GM06990 (cell line): ENCODE data around the gene BHLHA9.
"Not testable (repeated sequence)": the region's sequence is repeated elsewhere in the genome, so short reads cannot be mapped to it uniquely, and the experiment has no call there.

Source experiments
- DNase-seq: peaks from one replicate; pipeline ENCODE4 v3.0.0-alpha.2; 2011; ENCODE audit not compliant: insufficient read length; ENCODE audit errors: extremely low read depth
- H3K27me3 ChIP-seq: replicated peaks from 2 replicates; pipeline ENCODE4 v1.6.0; 2011; ENCODE audit warnings: low read length; ENCODE audit not compliant: control insufficient read depth, insufficient read depth
- H3K36me3 ChIP-seq: 2 replicates; pipeline ENCODE4 v1.5.1; 2011; ENCODE audit warnings: low read length; ENCODE audit not compliant: control insufficient read depth, insufficient read depth
- H3K4me3 ChIP-seq: replicated peaks from 2 replicates; pipeline ENCODE4 v1.5.1; 2011; ENCODE audit warnings: low read depth, mild to moderate bottlenecking, control low read depth, low read length
- CTCF ChIP-seq: IDR thresholded peaks from 2 replicates; pipeline ENCODE4 v1.5.1; 2011; ENCODE audit warnings: low read length, control low read depth, mild to moderate bottlenecking, inconsistent platforms; ENCODE audit not compliant: insufficient read depth, poor library complexity, severe bottlenecking

Gene BHLHA9

DNA sequence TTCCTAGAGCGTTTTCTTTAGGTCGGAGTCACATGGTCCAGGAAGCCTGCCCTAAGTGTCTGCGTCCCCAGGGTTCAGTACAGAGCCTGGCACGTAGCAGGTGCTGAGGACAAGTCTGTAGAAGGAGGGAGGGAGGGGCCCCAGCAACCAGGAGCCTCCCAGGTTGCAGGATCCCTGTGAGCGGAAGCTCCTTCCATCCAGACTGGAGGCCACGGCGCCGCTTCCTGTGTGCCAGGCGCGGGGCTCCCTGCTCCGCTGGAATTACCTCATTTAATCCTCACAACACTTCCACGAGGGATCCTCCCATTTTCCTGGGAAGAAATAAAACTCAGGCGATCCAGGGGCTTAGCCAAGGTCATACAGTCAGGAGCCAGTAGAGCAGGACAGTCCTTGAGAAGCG, 31.3 kb downstream of the BHLHA9 start:
- H3K4me3 ChIP-seq, result no peak overlapping the region
- no peak for TF ChIP-seq CTCF
- no peaks in the 10 kb centered on the region for H3K36me3 ChIP-seq
- no peaks in the 10 kb centered on the region; the same call in none of the 2 replicates for H3K27me3 ChIP-seq
- DNase-seq, result no peak

DNA sequence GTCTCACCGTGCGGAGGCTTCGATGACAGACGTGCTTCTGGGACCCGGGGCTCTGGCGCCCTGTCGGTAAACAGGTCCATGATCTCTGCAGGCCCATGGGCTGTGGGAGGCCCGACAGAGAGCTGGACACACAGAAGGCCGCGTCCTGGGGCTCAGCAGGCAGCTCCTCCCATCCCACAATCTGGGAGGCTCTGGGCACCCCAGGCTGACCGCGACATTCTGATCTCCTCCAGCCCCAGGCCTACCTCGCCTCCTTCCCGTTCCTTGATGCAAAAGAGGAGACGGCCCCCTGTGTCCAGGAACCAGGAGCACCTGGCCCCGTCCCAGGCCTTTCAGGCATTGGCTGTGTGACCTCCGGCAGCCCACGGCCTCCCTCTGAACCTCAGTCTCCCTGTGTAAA, 32.5 kb downstream of the BHLHA9 start:
- Histone ChIP-seq H3K4me3 (no peak overlapping the region), H3K27me3 (no peaks in the 10 kb centered on the region; the same call in none of the 2 replicates), H3K36me3 (no peaks in the 10 kb centered on the region)
- no peak for DNase-seq
- TF ChIP-seq CTCF, result no peak

DNA sequence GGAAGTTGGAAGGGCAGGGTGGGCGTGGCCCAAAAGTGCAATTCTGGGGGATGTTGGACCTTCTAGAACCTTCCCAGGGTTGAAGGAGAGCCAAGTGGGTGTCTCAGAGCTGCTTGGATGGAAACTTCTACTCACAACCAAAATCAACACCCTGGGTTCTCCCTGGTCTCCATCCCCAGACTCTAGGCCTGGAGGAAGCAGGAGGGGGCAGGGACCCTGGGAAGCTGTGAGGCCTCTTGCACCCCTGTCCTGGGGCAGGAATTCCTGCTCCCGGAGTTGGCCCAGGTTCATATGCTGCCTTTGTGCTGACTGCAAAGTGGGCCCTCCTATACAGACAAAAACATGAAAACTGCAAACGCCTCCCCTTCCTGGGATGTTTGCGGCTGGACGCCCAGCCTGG, 34.3 kb downstream of the BHLHA9 start:
- no peak overlapping the region for H3K4me3 ChIP-seq
- H3K36me3 ChIP-seq, result no peaks in the 10 kb centered on the region
- no peak for TF ChIP-seq CTCF
- DNase-seq, result no peak
- no peaks in the 10 kb centered on the region; the same call in 1 of the 2 replicates for H3K27me3 ChIP-seq

GRCh38 chr17:1304962-1305563, 34.8 kb downstream of the BHLHA9 start:
- Histone ChIP-seq H3K4me3 (no peak overlapping the region), H3K27me3 (no peaks in the 10 kb centered on the region; the same call in 1 of the 2 replicates), H3K36me3 (no peaks in the 10 kb centered on the region)
- TF ChIP-seq CTCF, result no peak
- DNase-seq, result no peak

DNA sequence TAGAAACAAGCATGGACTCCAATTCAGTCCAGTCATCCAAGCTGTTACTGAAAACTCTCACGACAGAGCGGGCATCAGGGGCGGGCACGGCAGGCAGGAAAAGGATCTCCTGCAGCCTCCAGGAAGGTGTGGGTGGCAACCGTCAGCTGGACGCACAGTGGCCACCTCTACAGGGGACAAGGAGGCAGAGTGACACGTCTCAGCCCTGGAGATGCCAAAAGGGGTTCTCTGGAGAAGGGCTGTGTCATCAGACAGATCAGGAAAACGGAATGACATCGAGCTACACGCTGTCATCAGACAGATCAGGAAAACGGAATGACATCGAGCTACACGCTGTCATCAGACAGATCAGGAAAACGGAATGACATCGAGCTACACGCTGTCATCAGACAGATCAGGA, 37.6 kb downstream of the BHLHA9 start:
- not testable (repeated sequence) for H3K4me3 ChIP-seq, H3K27me3 ChIP-seq, H3K36me3 ChIP-seq, DNase-seq

DNA sequence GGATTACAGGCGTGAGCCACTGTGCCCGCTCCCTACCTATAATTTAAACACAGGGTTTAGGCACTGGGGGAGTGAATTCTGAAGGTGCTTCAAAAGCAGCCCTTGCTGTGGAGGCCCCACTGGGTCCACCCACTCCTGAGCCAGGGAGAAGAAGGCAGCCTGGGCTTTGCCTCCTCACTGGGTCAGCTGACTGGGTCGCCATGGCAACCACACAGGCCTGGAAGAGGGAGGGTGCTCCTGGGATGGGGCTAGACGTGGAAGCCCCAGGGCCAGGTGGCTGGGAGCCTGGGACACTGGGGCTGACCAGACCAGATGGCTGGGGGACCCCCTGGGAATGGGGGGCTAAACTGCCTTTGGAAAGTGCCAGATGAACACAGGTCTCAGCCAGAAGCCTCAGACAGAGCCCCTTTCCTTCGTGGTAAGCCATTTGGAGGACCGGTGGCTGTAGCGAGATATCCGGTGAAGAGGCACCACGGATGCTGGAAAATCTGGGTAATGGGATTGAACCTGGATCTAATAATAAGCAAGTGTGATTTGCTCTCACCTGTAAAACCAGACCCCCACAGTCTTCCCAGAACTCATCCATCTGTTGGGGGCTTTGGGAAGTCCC, 42.1 kb downstream of the BHLHA9 start:
- DNase-seq, result no peak
- no peak for TF ChIP-seq CTCF
- Histone ChIP-seq H3K27me3 (no peaks in the 10 kb centered on the region; the same call in none of the 2 replicates), H3K36me3 (no peaks in the 10 kb centered on the region), H3K4me3 (no peak overlapping the region)
